HEK293T (cell line): Measurements from ENCODE around the gene ZNF227.

ENCODE experiments used
- ARNT ChIP-seq: fragments of 450-650 bp; IDR thresholded peaks from 2 replicates; pipeline ENCODE4 v1.6.1; 2017; ENCODE audit warnings: mild to moderate bottlenecking
- BHLHE40 ChIP-seq: fragments of 450-650 bp; IDR thresholded peaks from 2 replicates; pipeline ENCODE4 v1.6.1; 2016; ENCODE audit warnings: mild to moderate bottlenecking, moderate library complexity, borderline replicate concordance
- ELF4 ChIP-seq: fragments of 450-650 bp; IDR thresholded peaks from 2 replicates; pipeline ENCODE4 v1.6.1; 2017; ENCODE audit warnings: antibody characterized with exemption
- FOXA1 ChIP-seq: fragments of 450-650 bp; IDR thresholded peaks from 2 replicates; pipeline ENCODE4 v1.6.1; 2016; ENCODE audit warnings: mild to moderate bottlenecking
- FOXK2 ChIP-seq: fragments of 450-650 bp; IDR thresholded peaks from 2 replicates; pipeline ENCODE4 v1.6.1; 2016; ENCODE audit warnings: mild to moderate bottlenecking
- FOXM1 ChIP-seq: fragments of 450-650 bp; IDR thresholded peaks from 2 replicates; pipeline ENCODE4 v1.6.1; 2017; ENCODE audit warnings: mild to moderate bottlenecking, borderline replicate concordance
- HDGF ChIP-seq: fragments of 450-650 bp; IDR thresholded peaks from 2 replicates; pipeline ENCODE4 v1.6.1; 2017; ENCODE audit warnings: antibody characterized with exemption, borderline replicate concordance
- SP1 ChIP-seq: fragments of 450-650 bp; IDR thresholded peaks from 2 replicates; pipeline ENCODE4 v1.6.1; 2017
- TARDBP ChIP-seq: fragments of 450-650 bp; IDR thresholded peaks from 2 replicates; pipeline ENCODE4 v1.6.1; 2016

GRCh38 chr19:44176590-44176989 lies 35.7 kb upstream of the ZNF227 start:
- TF ChIP-seq FOXK2 (no peak), TARDBP (no peak), FOXM1 (no peak), SP1 (no peak), BHLHE40 (no peak), HDGF (no peak), ARNT (no peak), FOXA1 (no peak), ELF4 (no peak)
